ENCODE results near the gene COLEC12.

The COLEC12 gene

GRCh38 chr18:394987-395362, 105.5 kb downstream of the COLEC12 start:
- peaks cover 10% of the 10 kb centered on the region for H3K27me3 ChIP-seq (ENCODE audit: low read depth, low read length)
- no peak overlapping the region for H3K9ac ChIP-seq (ENCODE audit: low read length)
- no peaks in the 10 kb centered on the region for H3K4me1 ChIP-seq (ENCODE audit: low read length)
- H3K79me2 ChIP-seq (ENCODE audit: low read length): no peaks in the 10 kb centered on the region
- H3K27ac ChIP-seq (ENCODE audit: low read length): no peak overlapping the region
- H3K9me3 ChIP-seq (ENCODE audit: insufficient read depth, low read length): no peaks in the 10 kb centered on the region
- H3K4me2 ChIP-seq (ENCODE audit: low read length): no peak overlapping the region
- no peaks in the 10 kb centered on the region for H3K36me3 ChIP-seq (replicated peaks; ENCODE audit: low read depth, low read length)
- no peak for TF ChIP-seq EZH2phosphoT487 (IDR thresholded peaks at IDR 0.05; ENCODE audit: low read depth)
- TF ChIP-seq, protein P1, sequence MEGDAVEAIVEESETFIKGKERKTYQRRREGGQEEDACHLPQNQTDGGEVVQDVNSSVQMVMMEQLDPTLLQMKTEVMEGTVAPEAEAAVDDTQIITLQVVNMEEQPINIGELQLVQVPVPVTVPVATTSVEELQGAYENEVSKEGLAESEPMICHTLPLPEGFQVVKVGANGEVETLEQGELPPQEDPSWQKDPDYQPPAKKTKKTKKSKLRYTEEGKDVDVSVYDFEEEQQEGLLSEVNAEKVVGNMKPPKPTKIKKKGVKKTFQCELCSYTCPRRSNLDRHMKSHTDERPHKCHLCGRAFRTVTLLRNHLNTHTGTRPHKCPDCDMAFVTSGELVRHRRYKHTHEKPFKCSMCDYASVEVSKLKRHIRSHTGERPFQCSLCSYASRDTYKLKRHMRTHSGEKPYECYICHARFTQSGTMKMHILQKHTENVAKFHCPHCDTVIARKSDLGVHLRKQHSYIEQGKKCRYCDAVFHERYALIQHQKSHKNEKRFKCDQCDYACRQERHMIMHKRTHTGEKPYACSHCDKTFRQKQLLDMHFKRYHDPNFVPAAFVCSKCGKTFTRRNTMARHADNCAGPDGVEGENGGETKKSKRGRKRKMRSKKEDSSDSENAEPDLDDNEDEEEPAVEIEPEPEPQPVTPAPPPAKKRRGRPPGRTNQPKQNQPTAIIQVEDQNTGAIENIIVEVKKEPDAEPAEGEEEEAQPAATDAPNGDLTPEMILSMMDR (IDR thresholded peaks at IDR 0.05; ENCODE audit: low read depth, low read length): no peak
- H4K20me1 ChIP-seq (ENCODE audit: insufficient read depth, low read length): no peaks in the 10 kb centered on the region
- H3K4me3 ChIP-seq (ENCODE audit: low read length): no peak overlapping the region
- no peak overlapping the region for H2AFZ ChIP-seq (ENCODE audit: low read depth, low read length)

- Histone ChIP-seq H3K27me3 (ENCODE audit: low read depth, low read length) (peaks cover 10% of the 10 kb centered on the region), H3K79me2 (ENCODE audit: low read length) (no peaks in the 10 kb centered on the region), H3K4me2 (ENCODE audit: low read length) (no peak overlapping the region), H2AFZ (ENCODE audit: low read depth, low read length) (no peak overlapping the region), H3K27ac (ENCODE audit: low read length) (no peak overlapping the region), H3K9ac (ENCODE audit: low read length) (no peak overlapping the region), H3K9me3 (ENCODE audit: insufficient read depth, low read length) (no peaks in the 10 kb centered on the region), H3K4me3 (ENCODE audit: low read length) (no peak overlapping the region), H3K36me3 (replicated peaks; ENCODE audit: low read depth, low read length) (no peaks in the 10 kb centered on the region), H4K20me1 (ENCODE audit: insufficient read depth, low read length) (no peaks in the 10 kb centered on the region), H3K4me1 (ENCODE audit: low read length) (no peaks in the 10 kb centered on the region)
- TF ChIP-seq EZH2phosphoT487 (IDR thresholded peaks at IDR 0.05; ENCODE audit: low read depth): no peak
- TF ChIP-seq, protein P1 (IDR thresholded peaks at IDR 0.05; ENCODE audit: low read depth, low read length): no peak
Measured at GRCh38 chr18:394262-394986, 106.1 kb downstream of the COLEC12 start.

- Histone ChIP-seq H3K4me2 (ENCODE audit: low read length) (no peak overlapping the region), H3K4me1 (ENCODE audit: low read length) (no peaks in the 10 kb centered on the region), H3K9ac (ENCODE audit: low read length) (no peak overlapping the region), H3K27ac (ENCODE audit: low read length) (no peak overlapping the region), H4K20me1 (ENCODE audit: insufficient read depth, low read length) (no peaks in the 10 kb centered on the region), H3K36me3 (replicated peaks; ENCODE audit: low read depth, low read length) (no peaks in the 10 kb centered on the region), H3K27me3 (ENCODE audit: low read depth, low read length) (peaks cover 10% of the 10 kb centered on the region), H3K4me3 (ENCODE audit: low read length) (no peak overlapping the region), H2AFZ (ENCODE audit: low read depth, low read length) (no peak overlapping the region), H3K79me2 (ENCODE audit: low read length) (no peaks in the 10 kb centered on the region), H3K9me3 (ENCODE audit: insufficient read depth, low read length) (no peaks in the 10 kb centered on the region)
- TF ChIP-seq, protein P1 (IDR thresholded peaks at IDR 0.05; ENCODE audit: low read depth, low read length): no peak
- no peak for TF ChIP-seq EZH2phosphoT487 (IDR thresholded peaks at IDR 0.05; ENCODE audit: low read depth)
Measured at GRCh38 chr18:393574-393957, 106.9 kb downstream of the COLEC12 start.

GRCh38 chr18:392928-393573, 107.5 kb downstream of the COLEC12 start:
- H3K27me3 ChIP-seq (ENCODE audit: low read depth, low read length): peaks cover 6% of the 10 kb centered on the region; the same call in 1 of the 2 replicates
- no peak overlapping the region for H3K4me3 ChIP-seq (ENCODE audit: low read length)
- no peaks in the 10 kb centered on the region for H3K4me1 ChIP-seq (ENCODE audit: low read length)
- H3K27ac ChIP-seq (ENCODE audit: low read length): no peak overlapping the region
- no peak overlapping the region for H3K9ac ChIP-seq (ENCODE audit: low read length)
- no peaks in the 10 kb centered on the region for H4K20me1 ChIP-seq (ENCODE audit: insufficient read depth, low read length)
- no peaks in the 10 kb centered on the region for H3K9me3 ChIP-seq (ENCODE audit: insufficient read depth, low read length)
- no peak overlapping the region for H3K4me2 ChIP-seq (ENCODE audit: low read length)
- no peaks in the 10 kb centered on the region for H3K36me3 ChIP-seq (replicated peaks; ENCODE audit: low read depth, low read length)
- H3K79me2 ChIP-seq (ENCODE audit: low read length): no peaks in the 10 kb centered on the region
- no peak overlapping the region for H2AFZ ChIP-seq (ENCODE audit: low read depth, low read length)
- no peak for TF ChIP-seq EZH2phosphoT487 (IDR thresholded peaks at IDR 0.05; ENCODE audit: low read depth)
- TF ChIP-seq, protein P1 (IDR thresholded peaks at IDR 0.05; ENCODE audit: low read depth, low read length): no peak

Measured in OCI-LY3 (cell line).